Rectal smooth muscle tissue (tissue), 1 donor: Measurements from ENCODE around the gene FRZB.
A peak's percentile ranks its signal among the peaks of the same experiment; 100 is the strongest.
"Not testable (repeated sequence)": the region's sequence is repeated elsewhere in the genome, so short reads cannot be mapped to it uniquely, and the experiment has no call there.

Experiments used
- H3K27ac ChIP-seq: one replicate; pipeline ENCODE4 v1.7.0; 2013; ENCODE audit warnings: low read depth, low read length, inconsistent platforms
- H3K27me3 ChIP-seq: one replicate; pipeline ENCODE4 v1.7.0; 2013; ENCODE audit warnings: low read length; ENCODE audit not compliant: control insufficient read depth, insufficient read depth
- H3K36me3 ChIP-seq: one replicate; pipeline ENCODE4 v1.7.0; 2013; ENCODE audit warnings: low read length; ENCODE audit not compliant: control insufficient read depth, insufficient read depth
- H3K4me1 ChIP-seq: one replicate; pipeline ENCODE4 v1.7.0; 2013; ENCODE audit warnings: low read length; ENCODE audit not compliant: control insufficient read depth, insufficient read depth
- H3K4me3 ChIP-seq: one replicate; pipeline ENCODE4 v1.7.0; 2013; ENCODE audit warnings: low read length
- H3K9ac ChIP-seq: one replicate; pipeline ENCODE4 v1.7.0; 2013; ENCODE audit warnings: low read length

Gene FRZB

GRCh38 chr2:182885771-182886170 lies 19.3 kb upstream of the FRZB start:
- Histone ChIP-seq H3K4me3 (no peak overlapping the region), H3K27me3 (no peaks in the 10 kb centered on the region), H3K27ac (no peak overlapping the region), H3K36me3 (no peaks in the 10 kb centered on the region), H3K4me1 (no peaks in the 10 kb centered on the region), H3K9ac (no peak overlapping the region)

DNA sequence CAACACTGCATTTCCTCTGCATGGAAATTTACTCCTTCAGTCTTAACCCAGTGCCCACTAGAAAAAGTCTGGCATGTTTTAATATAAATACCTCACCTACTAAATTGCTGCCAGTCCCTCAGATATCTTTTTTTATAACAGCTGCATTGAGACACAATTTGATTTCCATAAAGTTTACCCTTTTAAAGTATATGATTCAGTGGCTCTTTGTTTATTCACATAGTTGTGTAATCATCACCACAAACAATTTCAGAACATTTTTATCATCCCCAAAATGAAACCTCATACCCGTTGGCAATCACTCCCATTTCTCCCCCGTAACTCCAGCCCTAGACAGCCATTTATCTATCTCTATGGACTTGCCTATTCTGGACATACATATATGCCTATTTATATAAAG lies 17.0 kb upstream of the FRZB start:
- Histone ChIP-seq H3K27me3 (no peaks in the 10 kb centered on the region), H3K27ac (no peak overlapping the region), H3K9ac (no peak overlapping the region), H3K4me3 (no peak overlapping the region), H3K36me3 (no peaks in the 10 kb centered on the region), H3K4me1 (no peaks in the 10 kb centered on the region)

- not testable (repeated sequence) for H3K36me3 ChIP-seq, H3K27ac ChIP-seq, H3K27me3 ChIP-seq, H3K9ac ChIP-seq, H3K4me1 ChIP-seq, H3K4me3 ChIP-seq
These were observed 13.7 kb upstream of the FRZB start for GRCh38 chr2:182880100-182880499.

- H3K27ac ChIP-seq, H3K36me3 ChIP-seq, H3K4me1 ChIP-seq, H3K9ac ChIP-seq, H3K27me3 ChIP-seq, H3K4me3 ChIP-seq: not testable (repeated sequence)
These were observed 10.2 kb upstream of the FRZB start for GRCh38 chr2:182876653-182877052.

DNA sequence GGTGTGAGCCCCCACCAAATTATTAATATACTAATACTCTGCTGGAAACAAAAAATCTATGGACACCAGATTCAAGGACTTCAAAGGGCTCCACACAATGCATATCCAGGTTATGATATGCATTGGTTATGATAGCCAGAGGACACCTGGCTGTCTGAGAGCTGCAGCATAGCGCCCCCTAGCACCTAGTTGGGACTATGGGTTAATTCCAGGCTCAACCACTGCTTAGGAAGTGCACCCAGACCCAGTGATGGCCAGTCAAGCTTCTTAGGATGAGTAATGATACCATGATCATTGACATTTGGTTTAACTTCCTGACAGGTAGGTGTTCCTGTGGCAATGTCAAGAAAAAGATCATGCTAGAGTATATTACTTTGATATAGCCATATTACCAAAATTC lies 3.8 kb upstream of the FRZB start:
- no peak overlapping the region for H3K27ac ChIP-seq

DNA sequence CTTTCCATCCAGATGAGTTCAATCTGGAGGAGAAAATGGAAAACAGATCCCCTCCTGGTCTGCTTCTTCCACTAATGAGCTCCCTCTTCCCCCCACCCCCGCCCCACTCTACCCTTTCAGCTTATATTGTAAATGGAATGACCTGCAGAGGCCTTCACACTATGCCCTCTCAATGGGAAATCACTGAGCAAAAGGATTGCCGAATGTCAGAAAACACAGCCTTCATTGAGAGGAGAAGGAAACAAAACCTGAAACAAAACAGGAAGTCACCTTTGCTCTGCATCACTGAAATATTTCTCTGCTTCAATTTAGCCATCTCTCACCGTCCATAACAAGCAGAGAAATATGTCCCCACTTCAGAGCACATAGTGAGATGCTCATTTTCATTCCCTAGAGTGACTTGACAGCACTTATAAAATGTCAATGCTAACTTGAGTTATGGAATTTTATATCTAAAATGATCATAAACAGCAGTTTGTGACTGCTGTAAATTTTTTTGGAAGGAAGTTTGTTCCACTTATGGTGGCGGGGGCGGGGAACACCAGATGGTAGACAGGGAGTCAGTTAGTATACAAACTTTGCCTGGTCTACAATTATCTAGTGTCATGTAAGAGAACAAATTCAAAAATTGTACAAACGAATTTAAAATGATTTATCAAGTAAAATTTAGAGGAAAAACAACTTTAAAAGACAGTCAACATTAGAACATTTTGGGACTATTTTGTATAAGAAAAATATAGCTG lies 1.8 kb upstream of the FRZB start:
- Histone ChIP-seq H3K4me1 (no peaks in the 10 kb centered on the region), H3K4me3 (no peak overlapping the region), H3K9ac (no peak overlapping the region)

More for the DNA sequence above, 3.8 kb upstream of the FRZB start:
- H3K36me3 ChIP-seq, result no peaks in the 10 kb centered on the region
- no peak overlapping the region for H3K4me3 ChIP-seq
- no peak overlapping the region for H3K9ac ChIP-seq
- no peaks in the 10 kb centered on the region for H3K27me3 ChIP-seq
- no peaks in the 10 kb centered on the region for H3K4me1 ChIP-seq

GRCh38 chr2:182867426-182868053 lies 1.1 kb upstream of the FRZB start:
- Histone ChIP-seq H3K9ac (no peak overlapping the region), H3K4me3 (peak overlapping the region; percentile 68), H3K27me3 (no peaks in the 10 kb centered on the region), H3K4me1 (no peaks in the 10 kb centered on the region), H3K27ac (no peak overlapping the region), H3K36me3 (no peaks in the 10 kb centered on the region)

More for the DNA sequence above, 1.8 kb upstream of the FRZB start:
- no peak overlapping the region for H3K27ac ChIP-seq
- H3K27me3 ChIP-seq, result no peaks in the 10 kb centered on the region
- no peaks in the 10 kb centered on the region for H3K36me3 ChIP-seq

- H3K4me1 ChIP-seq, result no peaks in the 10 kb centered on the region
- peak overlapping the region; percentile 68 for H3K4me3 ChIP-seq
- H3K27me3 ChIP-seq, result no peaks in the 10 kb centered on the region
- no peaks in the 10 kb centered on the region for H3K36me3 ChIP-seq
- peak overlapping the region; percentile 41 for H3K9ac ChIP-seq
- H3K27ac ChIP-seq, result no peak overlapping the region
These were observed 359 bp downstream of the FRZB start for GRCh38 chr2:182866095-182866460.

GRCh38 chr2:182864949-182865570 lies 1.4 kb downstream of the FRZB start:
- no peaks in the 10 kb centered on the region for H3K36me3 ChIP-seq
- H3K4me1 ChIP-seq, result no peaks in the 10 kb centered on the region
- H3K4me3 ChIP-seq, result no peak overlapping the region
- H3K27ac ChIP-seq, result no peak overlapping the region
- no peaks in the 10 kb centered on the region for H3K27me3 ChIP-seq
- H3K9ac ChIP-seq, result no peak overlapping the region

- H3K4me1 ChIP-seq, result no peaks in the 10 kb centered on the region
- H3K4me3 ChIP-seq, result no peak overlapping the region
- H3K36me3 ChIP-seq, result no peaks in the 10 kb centered on the region
- H3K27me3 ChIP-seq, result no peaks in the 10 kb centered on the region
- H3K27ac ChIP-seq, result no peak overlapping the region
- no peak overlapping the region for H3K9ac ChIP-seq
These were observed 2.8 kb downstream of the FRZB start for GRCh38 chr2:182863642-182864041.

- H3K36me3 ChIP-seq, result no peaks in the 10 kb centered on the region
- no peak overlapping the region for H3K4me3 ChIP-seq
- peak overlapping the region; percentile 11 for H3K27ac ChIP-seq
- H3K9ac ChIP-seq, result no peak overlapping the region
- H3K27me3 ChIP-seq, result no peaks in the 10 kb centered on the region
- no peaks in the 10 kb centered on the region for H3K4me1 ChIP-seq
These were observed 4.3 kb downstream of the FRZB start for GRCh38 chr2:182862091-182862490.

DNA sequence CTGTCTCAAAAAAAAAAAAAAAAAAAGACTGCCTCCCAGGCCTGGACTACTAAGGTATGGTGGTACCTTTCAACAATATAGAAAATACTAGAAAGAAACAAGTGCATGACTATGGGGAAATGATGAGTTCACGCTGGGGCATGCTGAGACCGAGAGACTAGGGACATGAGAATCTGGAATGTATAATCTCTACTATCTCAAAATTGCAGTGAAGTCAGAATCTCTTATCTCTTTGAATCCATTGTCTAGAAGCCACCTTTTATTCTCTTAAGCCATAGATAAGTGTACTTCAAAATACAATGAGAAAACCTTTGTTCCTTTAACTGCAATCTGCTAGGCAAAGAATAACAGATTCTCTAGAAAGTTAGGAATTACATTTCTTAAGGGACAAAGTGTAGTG lies 5.6 kb downstream of the FRZB start:
- no peak overlapping the region for H3K27ac ChIP-seq
- no peak overlapping the region for H3K4me3 ChIP-seq
- H3K4me1 ChIP-seq, result no peaks in the 10 kb centered on the region
- no peak overlapping the region for H3K9ac ChIP-seq
- H3K27me3 ChIP-seq, result no peaks in the 10 kb centered on the region
- H3K36me3 ChIP-seq, result no peaks in the 10 kb centered on the region

DNA sequence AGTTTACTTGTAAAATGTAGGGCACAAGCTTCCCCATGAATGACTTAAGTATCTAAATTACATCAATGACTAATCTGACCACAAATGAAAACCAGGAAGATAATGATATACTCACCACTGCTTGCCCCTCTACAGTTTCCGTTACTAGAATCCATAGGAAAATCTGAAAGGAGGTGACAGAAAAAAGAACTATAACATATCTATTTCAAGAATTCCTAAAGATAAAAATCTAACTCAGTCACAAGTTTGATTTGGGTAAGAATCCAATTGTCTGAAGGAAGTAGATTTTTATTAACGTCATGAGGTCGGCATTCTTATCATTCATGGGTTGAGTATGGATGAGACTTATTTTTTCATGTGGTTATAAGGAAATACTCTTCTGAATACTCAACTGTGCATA lies 7.8 kb downstream of the FRZB start:
- H3K27me3 ChIP-seq, result no peaks in the 10 kb centered on the region
- no peaks in the 10 kb centered on the region for H3K4me1 ChIP-seq
- no peak overlapping the region for H3K9ac ChIP-seq
- no peaks in the 10 kb centered on the region for H3K36me3 ChIP-seq
- H3K4me3 ChIP-seq, result no peak overlapping the region
- no peak overlapping the region for H3K27ac ChIP-seq
